WERI-Rb-1 (cell line): ENCODE measurements around the gene PTCD2.
"Not testable (repeated sequence)": the region's sequence is repeated elsewhere in the genome, so short reads cannot be mapped to it uniquely, and the experiment has no call there.

Source experiments
- DNase-seq: peaks from one replicate; pipeline ENCODE4 v3.0.0-alpha.2; 2020
- H3K27ac ChIP-seq: fragments of 250-450 bp; sonication (Bioruptor Pico); 2 replicates; pipeline ENCODE4 v1.5.1; 2020; ENCODE audit warnings: mild to moderate bottlenecking, moderate library complexity
- H3K27me3 ChIP-seq: fragments of 250-450 bp; sonication (Bioruptor Pico); 2 replicates; pipeline ENCODE4 v1.5.1; 2021; ENCODE audit warnings: mild to moderate bottlenecking, low read depth, moderate library complexity; ENCODE audit not compliant: insufficient read depth, severe bottlenecking
- H3K36me3 ChIP-seq: fragments of 250-450 bp; sonication (Bioruptor Pico); 2 replicates; pipeline ENCODE4 v1.5.1; 2020; ENCODE audit warnings: mild to moderate bottlenecking, moderate library complexity
- H3K4me3 ChIP-seq: 2 replicates; pipeline ENCODE4 v1.5.1; 2011; ENCODE audit warnings: low read depth, mild to moderate bottlenecking, control low read depth, low read length
- H3K9me3 ChIP-seq: fragments of 250-450 bp; sonication (Bioruptor Pico); 2 replicates; pipeline ENCODE4 v1.5.1; 2021; ENCODE audit warnings: mild to moderate bottlenecking, moderate library complexity; ENCODE audit not compliant: severe bottlenecking
- CTCF ChIP-seq: IDR thresholded peaks from 2 replicates; pipeline ENCODE4 v1.5.1; 2011; ENCODE audit warnings: low read depth, mild to moderate bottlenecking, control low read depth, inconsistent platforms, low read length

The PTCD2 gene

GRCh38 chr5:72394688-72395087, 74.5 kb downstream of the PTCD2 start:
- H3K9me3 ChIP-seq, result no peaks in the 10 kb centered on the region
- H3K27ac ChIP-seq, result no peak overlapping the region
- TF ChIP-seq CTCF, result peak; percentile 58
- no peaks in the 10 kb centered on the region for H3K36me3 ChIP-seq
- peak; percentile 26 for DNase-seq
- no peak overlapping the region for H3K4me3 ChIP-seq
- H3K27me3 ChIP-seq, result no peaks in the 10 kb centered on the region

GRCh38 chr5:72397836-72398235, 77.7 kb downstream of the PTCD2 start:
- H3K9me3 ChIP-seq, result peaks cover 13% of the 10 kb centered on the region
- TF ChIP-seq CTCF, result no peak
- no peaks in the 10 kb centered on the region for H3K27me3 ChIP-seq
- H3K36me3 ChIP-seq, result no peaks in the 10 kb centered on the region
- no peak for DNase-seq
- no peak overlapping the region for H3K27ac ChIP-seq
- no peak overlapping the region for H3K4me3 ChIP-seq

GRCh38 chr5:72400950-72401349, 80.8 kb downstream of the PTCD2 start:
- TF ChIP-seq CTCF, result no peak
- Histone ChIP-seq H3K27me3 (no peaks in the 10 kb centered on the region), H3K9me3 (peaks cover 13% of the 10 kb centered on the region), H3K27ac (no peak overlapping the region), H3K36me3 (no peaks in the 10 kb centered on the region), H3K4me3 (no peak overlapping the region)
- no peak for DNase-seq

GRCh38 chr5:72402381-72402890, 82.3 kb downstream of the PTCD2 start:
- Histone ChIP-seq H3K36me3 (no peaks in the 10 kb centered on the region), H3K27me3 (no peaks in the 10 kb centered on the region), H3K9me3 (peaks cover 13% of the 10 kb centered on the region), H3K27ac (no peak overlapping the region), H3K4me3 (no peak overlapping the region)
- no peak for TF ChIP-seq CTCF
- DNase-seq, result no peak

GRCh38 chr5:72402959-72403628, 82.9 kb downstream of the PTCD2 start:
- no peaks in the 10 kb centered on the region for H3K36me3 ChIP-seq
- H3K9me3 ChIP-seq, result peaks cover 13% of the 10 kb centered on the region
- H3K27ac ChIP-seq, result no peak overlapping the region
- peak; percentile 44 for TF ChIP-seq CTCF
- DNase-seq, result no peak
- no peak overlapping the region for H3K4me3 ChIP-seq
- H3K27me3 ChIP-seq, result no peaks in the 10 kb centered on the region

- not testable (repeated sequence) for H3K4me3 ChIP-seq, H3K36me3 ChIP-seq, DNase-seq, H3K27me3 ChIP-seq, H3K27ac ChIP-seq
- peaks cover 13% of the 10 kb centered on the region for H3K9me3 ChIP-seq
Measured at GRCh38 chr5:72404771-72405170, 84.6 kb downstream of the PTCD2 start.
